ENCODE results near the gene ADAMTS10. TPM values are rescaled to one million over a fixed set of nuclear protein-coding genes. Genes with fewer than 3 reads are reported as not detected.

Gene ADAMTS10
- 11.9 and 21.7 TPM in 2 replicates for total RNA-seq

GRCh38 chr19:8610041-8610935 lies at the start of gene ADAMTS10:
Gene ADAMTS10 (minus strand): TSS chr19:8610715. CDS start chr19:8605710, 5,005 bp downstream.

GRCh38 chr19:8629996-8630683 lies 19.6 kb upstream of the ADAMTS10 start, which contains the start of gene NFILZ:
Gene NFILZ (plus strand): TSS chr19:8630633. CDS start chr19:8676766, 46,133 bp downstream.

DNA sequence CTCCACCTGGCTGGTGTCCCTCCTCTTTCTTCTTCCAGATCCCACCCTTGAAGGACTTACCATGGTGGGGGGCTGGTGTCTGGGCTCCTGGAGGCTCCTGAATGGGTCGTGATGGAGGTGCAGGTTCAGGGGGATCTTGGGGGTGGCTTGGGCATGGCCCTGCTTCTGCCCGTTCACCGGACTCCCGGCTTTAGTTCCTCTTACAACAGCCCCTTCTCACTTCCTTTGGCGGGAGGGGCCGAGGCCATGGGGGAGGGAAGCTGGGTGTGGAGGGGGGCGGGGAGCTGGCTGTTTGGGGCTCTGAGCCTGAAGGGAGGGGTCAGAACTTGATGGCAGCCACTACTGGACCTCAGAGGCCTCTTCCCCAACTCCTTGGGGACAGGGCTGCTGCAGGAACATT lies 33.3 kb downstream of the ADAMTS10 start, which contains the start of gene MYO1F:
Gene MYO1F, minus strand, starts transcription at position 196 of the 400 bp plus-strand sequence. Its CDS starts 133 bp downstream, at position 63.

Other genes with a start within 250 kb of the ADAMTS10 start
- gene ANGPTL4, start 246.6 kb downstream of the ADAMTS10 start, total RNA-seq, result 8.6 and 13.4 TPM in 2 replicates
- gene RAB11B, start 220.4 kb downstream of the ADAMTS10 start, total RNA-seq, result 37.1 and 73.7 TPM in 2 replicates
- 64.3 and 76.9 TPM in 2 replicates for gene MARCHF2, start 197.4 kb downstream of the ADAMTS10 start, total RNA-seq
- 44.8 and 68.2 TPM in 2 replicates for gene HNRNPM, start 165.7 kb downstream of the ADAMTS10 start, total RNA-seq
- not detected in 2 replicates for gene PRAM1, start 108.1 kb downstream of the ADAMTS10 start, total RNA-seq
- 7.6 and 9.5 TPM in 2 replicates for gene ZNF414, start 96.5 kb downstream of the ADAMTS10 start, total RNA-seq
- gene MYO1F, start 33.3 kb downstream of the ADAMTS10 start, total RNA-seq, result under 0.01 and 0.05 TPM in 2 replicates
- gene NFILZ, start 19.9 kb upstream of the ADAMTS10 start, total RNA-seq, result not detected in 2 replicates
- gene ACTL9, start 88.1 kb upstream of the ADAMTS10 start, total RNA-seq, result not detected in 2 replicates
- gene OR2Z1, start 110.9 kb upstream of the ADAMTS10 start, total RNA-seq, result not detected in 2 replicates
- gene ZNF558, start 221.6 kb upstream of the ADAMTS10 start, total RNA-seq, result 20.2 and 25.3 TPM in 2 replicates
- not detected in 2 replicates for gene MBD3L1, start 221.7 kb upstream of the ADAMTS10 start, total RNA-seq

Data from smooth muscle cell of the umbilical artery (primary cell).